ENCODE results near the gene MED6.

Gene MED6

GRCh38 chr14:70645892-70646291 lies 45.4 kb upstream of the MED6 start:
- Histone ChIP-seq H3K79me2 (ENCODE audit: insufficient read depth, low read depth) (no peaks in the 10 kb centered on the region), H3K36me3 (ENCODE audit: insufficient read depth) (no peaks in the 10 kb centered on the region), H3K4me3 (IDR thresholded peaks at IDR 0.05; ENCODE audit: insufficient read depth, low read depth, low read length) (no peak overlapping the region), H3K27ac (no peak overlapping the region), H3K27me3 (ENCODE audit: insufficient read depth, low read depth) (no peaks in the 10 kb centered on the region), H4K20me1 (ENCODE audit: insufficient read depth) (no peaks in the 10 kb centered on the region), H3K9ac (no peak overlapping the region), H3K4me2 (no peak overlapping the region), H2AFZ (ENCODE audit: low read depth) (no peak overlapping the region), H3K4me1 (ENCODE audit: low read depth, poor library complexity, severe bottlenecking) (no peaks in the 10 kb centered on the region)
- no peak for TF ChIP-seq CTCF (conservative IDR thresholded peaks at IDR 0.05; ENCODE audit: low read depth, low read length)

- Histone ChIP-seq H2AFZ (ENCODE audit: low read depth) (no peak overlapping the region), H3K4me2 (no peak overlapping the region), H3K27me3 (ENCODE audit: insufficient read depth, low read depth) (no peaks in the 10 kb centered on the region), H3K4me3 (IDR thresholded peaks at IDR 0.05; ENCODE audit: insufficient read depth, low read depth, low read length) (no peak overlapping the region), H3K27ac (no peak overlapping the region), H3K79me2 (ENCODE audit: insufficient read depth, low read depth) (no peaks in the 10 kb centered on the region), H4K20me1 (ENCODE audit: insufficient read depth) (no peaks in the 10 kb centered on the region), H3K36me3 (ENCODE audit: insufficient read depth) (no peaks in the 10 kb centered on the region), H3K9ac (no peak overlapping the region), H3K4me1 (ENCODE audit: low read depth, poor library complexity, severe bottlenecking) (no peaks in the 10 kb centered on the region)
- TF ChIP-seq CTCF (conservative IDR thresholded peaks at IDR 0.05; ENCODE audit: low read depth, low read length) = no peak
These were observed 43.5 kb upstream of the MED6 start for GRCh38 chr14:70643967-70644366.

GRCh38 chr14:70642303-70643235 lies 42.1 kb upstream of the MED6 start:
- H3K4me2 ChIP-seq = no peak overlapping the region
- H3K4me1 ChIP-seq (ENCODE audit: low read depth, poor library complexity, severe bottlenecking) = no peaks in the 10 kb centered on the region

GRCh38 chr14:70641548-70642302 lies 41.3 kb upstream of the MED6 start, which contains the start of gene TTC9:
Gene TTC9 (plus strand): TSS chr14:70641916. CDS start chr14:70642130, 214 bp downstream.
- Histone ChIP-seq H3K9ac (no peak within 1 kb of the TSS), H3K27ac (no peak within 1 kb of the TSS), H3K4me2 (no peak within 1 kb of the TSS), H3K79me2 (ENCODE audit: insufficient read depth, low read depth) (no peaks in the 10 kb centered on the region), H2AFZ (ENCODE audit: low read depth) (peak within 1 kb of the TSS; percentile 49; the same call in 1 of the 2 replicates), H3K27me3 (ENCODE audit: insufficient read depth, low read depth) (no peaks in the 10 kb centered on the region), H3K4me1 (ENCODE audit: low read depth, poor library complexity, severe bottlenecking) (no peaks in the 10 kb centered on the region), H3K36me3 (ENCODE audit: insufficient read depth) (no peaks in the 10 kb centered on the region), H3K4me3 (IDR thresholded peaks at IDR 0.05; ENCODE audit: insufficient read depth, low read depth, low read length) (no peak within 1 kb of the TSS), H4K20me1 (ENCODE audit: insufficient read depth) (no peaks in the 10 kb centered on the region)
- no peak for TF ChIP-seq CTCF (conservative IDR thresholded peaks at IDR 0.05; ENCODE audit: low read depth, low read length)

More at GRCh38 chr14:70642303-70643235, 42.1 kb upstream of the MED6 start:
- Histone ChIP-seq H3K27ac (no peak overlapping the region), H3K79me2 (ENCODE audit: insufficient read depth, low read depth) (no peaks in the 10 kb centered on the region), H3K36me3 (ENCODE audit: insufficient read depth) (no peaks in the 10 kb centered on the region), H3K9ac (no peak overlapping the region), H2AFZ (ENCODE audit: low read depth) (no peak overlapping the region), H3K4me3 (IDR thresholded peaks at IDR 0.05; ENCODE audit: insufficient read depth, low read depth, low read length) (no peak overlapping the region), H3K27me3 (ENCODE audit: insufficient read depth, low read depth) (no peaks in the 10 kb centered on the region), H4K20me1 (ENCODE audit: insufficient read depth) (no peaks in the 10 kb centered on the region)
- no peak for TF ChIP-seq CTCF (conservative IDR thresholded peaks at IDR 0.05; ENCODE audit: low read depth, low read length)

All from KMS-11 (cell line).